Spleen (tissue), 7 donors: ENCODE measurements around the gene THRAP3.

Source experiments
- CTCF ChIP-seq, 11 experiments: fragments of 200-600 bp in 7 of 11; fragments of 450-650 bp in 4 of 11; sonication (generic) in 4 of 11; IDR thresholded peaks in 8 of 11; conservative IDR thresholded peaks in 3 of 11; 1 replicate in 7 of 11; 2 replicates in 4 of 11; pipeline versions ENCODE4 v1.4.0 to v1.8.0; 2016 to 2021; ENCODE audit warnings: antibody characterized with exemption in 11 of 11, inconsistent platforms in 4 of 11, mild to moderate bottlenecking in 1 of 11
- POLR2A ChIP-seq, 3 donors: fragments of 450-650 bp; IDR thresholded peaks; one replicate each; pipeline ENCODE4 v1.5.1; 2017; ENCODE audit warnings: antibody characterized with exemption in 3 of 3, mild to moderate bottlenecking in 1 of 3
- POLR2AphosphoS5 ChIP-seq, 3 donors: sonication (generic); formaldehyde crosslinking; IDR thresholded peaks; one replicate each; pipeline ENCODE4 v1.5.1; 2017; ENCODE audit warnings: antibody characterized with exemption in 3 of 3
- donor health status: DM: no; HTN: no; CAD: no; lungs with moderate emphysema.
- donor health status: DM: no; HTN: no; CAD: no.
- donor health status: DM: no; HTN: no; CAD: no.

GRCh38 chr1:36225283-36225899 is 1.1 kb downstream of the THRAP3 start:
- TF ChIP-seq CTCF (IDR thresholded peaks at IDR 0.05 in 8 of 11, conservative IDR thresholded peaks at IDR 0.05 in 3 of 11), result no peak
- TF ChIP-seq POLR2A (IDR thresholded peaks at IDR 0.05), result no peak
- TF ChIP-seq POLR2AphosphoS5 (IDR thresholded peaks at IDR 0.05), result no peak
